Measurements from ENCODE around the gene SPRR2E. TPM values are rescaled to one million over a fixed set of nuclear protein-coding genes. Genes with fewer than 3 reads are reported as not detected.
"Not testable (repeated sequence)": the region's sequence is repeated elsewhere in the genome, so short reads cannot be mapped to it uniquely, and the experiment has no call there.

The SPRR2E gene
- not detected for total RNA-seq

- no peaks in the 10 kb centered on the region for H3K4me1 ChIP-seq (ENCODE audit: insufficient read depth, low read length)
- H3K9me3 ChIP-seq (ENCODE audit: low read depth, low read length) = no peaks in the 10 kb centered on the region
These were observed at the start of gene SPRR2E for GRCh38 chr1:153094426-153094825. Gene SPRR2E, minus strand, starts transcription at chr1:153094526. Its CDS starts 775 bp downstream, at chr1:153093751.

GRCh38 chr1:153141377-153141776 lies 47.1 kb upstream of the SPRR2E start:
- Histone ChIP-seq H3K27me3 (ENCODE audit: insufficient read depth, low read length) (peaks cover 17% of the 10 kb centered on the region), H3K4me3 (ENCODE audit: low read length) (no peak overlapping the region), H3K9me3 (ENCODE audit: low read depth, low read length) (no peaks in the 10 kb centered on the region), H3K4me1 (ENCODE audit: insufficient read depth, low read length) (no peaks in the 10 kb centered on the region)

More at GRCh38 chr1:153094426-153094825, at the start of gene SPRR2E:
- no peaks in the 10 kb centered on the region for H3K27me3 ChIP-seq (ENCODE audit: insufficient read depth, low read length)
- no peak within 1 kb of the TSS for H3K4me3 ChIP-seq (ENCODE audit: low read length)

- no peaks in the 10 kb centered on the region for H3K4me1 ChIP-seq (ENCODE audit: insufficient read depth, low read length)
- no peak overlapping the region for H3K4me3 ChIP-seq (ENCODE audit: low read length)
- peaks cover 21% of the 10 kb centered on the region for H3K27me3 ChIP-seq (ENCODE audit: insufficient read depth, low read length)
- no peaks in the 10 kb centered on the region for H3K9me3 ChIP-seq (ENCODE audit: low read depth, low read length)
These were observed 46.2 kb upstream of the SPRR2E start for GRCh38 chr1:153140484-153140883.

GRCh38 chr1:153133743-153134142 lies 39.4 kb upstream of the SPRR2E start:
- H3K4me1 ChIP-seq (ENCODE audit: insufficient read depth, low read length) = no peaks in the 10 kb centered on the region
- H3K9me3 ChIP-seq (ENCODE audit: low read depth, low read length) = no peaks in the 10 kb centered on the region
- H3K4me3 ChIP-seq (ENCODE audit: low read length) = no peak overlapping the region
- H3K27me3 ChIP-seq (ENCODE audit: insufficient read depth, low read length) = peaks cover 28% of the 10 kb centered on the region

GRCh38 chr1:153133267-153133666 lies 38.9 kb upstream of the SPRR2E start:
- Histone ChIP-seq H3K9me3 (ENCODE audit: low read depth, low read length) (no peaks in the 10 kb centered on the region), H3K4me3 (ENCODE audit: low read length) (no peak overlapping the region), H3K4me1 (ENCODE audit: insufficient read depth, low read length) (no peaks in the 10 kb centered on the region), H3K27me3 (ENCODE audit: insufficient read depth, low read length) (peaks cover 28% of the 10 kb centered on the region)

- H3K4me1 ChIP-seq (ENCODE audit: insufficient read depth, low read length); H3K27me3 ChIP-seq (ENCODE audit: insufficient read depth, low read length); H3K4me3 ChIP-seq (ENCODE audit: low read length); H3K9me3 ChIP-seq (ENCODE audit: low read depth, low read length): not testable (repeated sequence)
These were observed 34.4 kb upstream of the SPRR2E start for GRCh38 chr1:153128688-153129087.

GRCh38 chr1:153127296-153127695 lies 33.0 kb upstream of the SPRR2E start:
- H3K9me3 ChIP-seq (ENCODE audit: low read depth, low read length) = no peaks in the 10 kb centered on the region
- no peaks in the 10 kb centered on the region for H3K4me1 ChIP-seq (ENCODE audit: insufficient read depth, low read length)
- no peak overlapping the region for H3K4me3 ChIP-seq (ENCODE audit: low read length)
- H3K27me3 ChIP-seq (ENCODE audit: insufficient read depth, low read length) = peaks cover 10% of the 10 kb centered on the region

GRCh38 chr1:153125536-153125935 lies 31.2 kb upstream of the SPRR2E start:
- no peak overlapping the region for H3K4me3 ChIP-seq (ENCODE audit: low read length)
- H3K4me1 ChIP-seq (ENCODE audit: insufficient read depth, low read length) = no peaks in the 10 kb centered on the region
- no peaks in the 10 kb centered on the region for H3K9me3 ChIP-seq (ENCODE audit: low read depth, low read length)
- no peaks in the 10 kb centered on the region for H3K27me3 ChIP-seq (ENCODE audit: insufficient read depth, low read length)

GRCh38 chr1:153123793-153124192 lies 29.5 kb upstream of the SPRR2E start:
- not testable (repeated sequence) for H3K27me3 ChIP-seq (ENCODE audit: insufficient read depth, low read length); H3K9me3 ChIP-seq (ENCODE audit: low read depth, low read length); H3K4me1 ChIP-seq (ENCODE audit: insufficient read depth, low read length); H3K4me3 ChIP-seq (ENCODE audit: low read length)

- Histone ChIP-seq H3K4me1 (ENCODE audit: insufficient read depth, low read length) (no peaks in the 10 kb centered on the region), H3K27me3 (ENCODE audit: insufficient read depth, low read length) (peaks cover 6% of the 10 kb centered on the region), H3K9me3 (ENCODE audit: low read depth, low read length) (no peaks in the 10 kb centered on the region), H3K4me3 (ENCODE audit: low read length) (no peak overlapping the region)
These were observed 28.6 kb upstream of the SPRR2E start for GRCh38 chr1:153122831-153123421.

GRCh38 chr1:153120945-153121344 lies 26.6 kb upstream of the SPRR2E start:
- Histone ChIP-seq H3K9me3 (ENCODE audit: low read depth, low read length) (no peaks in the 10 kb centered on the region), H3K27me3 (ENCODE audit: insufficient read depth, low read length) (peaks cover 12% of the 10 kb centered on the region), H3K4me1 (ENCODE audit: insufficient read depth, low read length) (no peaks in the 10 kb centered on the region), H3K4me3 (ENCODE audit: low read length) (no peak overlapping the region)

- no peaks in the 10 kb centered on the region for H3K9me3 ChIP-seq (ENCODE audit: low read depth, low read length)
These were observed 25.2 kb upstream of the SPRR2E start for GRCh38 chr1:153119491-153119971.

GRCh38 chr1:153115264-153115663 lies 20.9 kb upstream of the SPRR2E start:
- H3K4me1 ChIP-seq (ENCODE audit: insufficient read depth, low read length); H3K9me3 ChIP-seq (ENCODE audit: low read depth, low read length); H3K4me3 ChIP-seq (ENCODE audit: low read length): not testable (repeated sequence)
- peaks cover 12% of the 10 kb centered on the region for H3K27me3 ChIP-seq (ENCODE audit: insufficient read depth, low read length)

More at GRCh38 chr1:153119491-153119971, 25.2 kb upstream of the SPRR2E start:
- H3K4me3 ChIP-seq (ENCODE audit: low read length) = no peak overlapping the region
- peaks cover 12% of the 10 kb centered on the region for H3K27me3 ChIP-seq (ENCODE audit: insufficient read depth, low read length)
- no peaks in the 10 kb centered on the region for H3K4me1 ChIP-seq (ENCODE audit: insufficient read depth, low read length)

- peaks cover 6% of the 10 kb centered on the region for H3K27me3 ChIP-seq (ENCODE audit: insufficient read depth, low read length)
- H3K4me3 ChIP-seq (ENCODE audit: low read length) = no peak within 1 kb of the TSS
- no peaks in the 10 kb centered on the region for H3K4me1 ChIP-seq (ENCODE audit: insufficient read depth, low read length)
- no peaks in the 10 kb centered on the region for H3K9me3 ChIP-seq (ENCODE audit: low read depth, low read length)
These were observed 19.1 kb upstream of the SPRR2E start, which contains the start of gene SPRR2F for GRCh38 chr1:153113416-153113815. Gene SPRR2F, minus strand, starts transcription at chr1:153113516. Its CDS starts 783 bp downstream, at chr1:153112733.

GRCh38 chr1:153112454-153112853 lies 18.1 kb upstream of the SPRR2E start:
- not testable (repeated sequence) for H3K27me3 ChIP-seq (ENCODE audit: insufficient read depth, low read length); H3K4me1 ChIP-seq (ENCODE audit: insufficient read depth, low read length); H3K4me3 ChIP-seq (ENCODE audit: low read length); H3K9me3 ChIP-seq (ENCODE audit: low read depth, low read length)

- no peaks in the 10 kb centered on the region for H3K4me1 ChIP-seq (ENCODE audit: insufficient read depth, low read length)
- H3K9me3 ChIP-seq (ENCODE audit: low read depth, low read length) = peaks cover 2% of the 10 kb centered on the region
- no peak overlapping the region for H3K4me3 ChIP-seq (ENCODE audit: low read length)
- no peaks in the 10 kb centered on the region for H3K27me3 ChIP-seq (ENCODE audit: insufficient read depth, low read length)
These were observed 5.9 kb upstream of the SPRR2E start for GRCh38 chr1:153100245-153100644.

All from mononuclear cell (primary cell).